ENCODE data around the gene NAALADL2.
A peak's percentile ranks its signal among the peaks of the same experiment; 100 is the strongest.

NAALADL2 gene

DNA sequence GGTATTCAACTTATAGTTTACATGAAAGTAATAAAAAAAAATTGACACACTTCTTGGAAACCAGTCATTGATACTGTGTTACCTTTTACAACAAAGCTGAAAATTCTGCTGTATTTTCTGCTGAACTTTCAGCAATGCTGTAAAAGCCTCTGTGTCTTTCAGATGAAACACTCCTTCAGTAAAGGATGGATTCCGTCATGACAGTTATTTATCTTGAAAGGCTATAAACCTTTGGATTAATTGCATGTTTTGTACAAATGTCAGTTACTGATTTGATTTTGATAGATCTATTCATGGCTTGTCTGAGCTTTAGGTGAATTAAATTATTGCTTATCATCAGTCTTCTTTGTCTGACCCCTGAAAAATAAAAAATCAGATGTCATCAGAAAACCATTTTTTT, 355.1 kb downstream of the NAALADL2 start:
- DNase-seq = no peak

DNA sequence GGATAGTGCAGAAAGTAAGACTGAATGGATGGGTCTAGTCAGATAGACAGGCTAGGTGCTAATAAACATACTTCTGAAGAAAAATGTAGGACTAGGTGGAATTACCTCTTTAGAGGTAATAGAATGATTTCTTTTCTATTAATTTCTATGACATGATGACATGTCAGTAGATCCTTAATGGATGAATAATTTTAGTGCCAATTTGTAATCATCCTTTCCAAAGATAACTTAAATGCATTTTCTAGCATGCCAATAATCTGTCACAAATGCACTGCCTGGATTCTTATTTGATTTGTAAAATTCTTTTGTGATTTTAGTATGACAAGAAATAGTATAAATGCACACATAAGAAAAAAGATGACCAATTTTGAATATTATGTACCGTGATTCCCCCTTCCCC, 356.7 kb downstream of the NAALADL2 start:
- DNase-seq = no peak

DNA sequence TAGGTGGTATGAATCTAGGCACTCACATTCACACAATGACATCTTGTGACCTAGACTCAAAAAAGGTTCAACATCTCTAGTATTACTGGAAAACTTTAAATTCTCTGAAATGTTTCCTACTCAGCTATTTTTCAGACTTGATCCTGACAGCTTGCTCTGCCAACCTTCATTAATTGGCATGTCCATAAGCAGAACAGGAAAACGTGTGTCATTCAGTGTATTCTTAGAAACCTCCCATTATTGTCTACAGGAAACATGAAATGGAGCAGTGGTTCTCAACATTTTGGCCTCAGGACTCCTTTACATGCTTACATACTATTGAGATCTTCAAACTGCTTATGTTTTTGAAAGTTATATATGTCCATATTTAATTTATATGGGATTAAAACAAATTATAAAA, 363.2 kb downstream of the NAALADL2 start:
- peak; percentile 22 to 47 for DNase-seq

DNA sequence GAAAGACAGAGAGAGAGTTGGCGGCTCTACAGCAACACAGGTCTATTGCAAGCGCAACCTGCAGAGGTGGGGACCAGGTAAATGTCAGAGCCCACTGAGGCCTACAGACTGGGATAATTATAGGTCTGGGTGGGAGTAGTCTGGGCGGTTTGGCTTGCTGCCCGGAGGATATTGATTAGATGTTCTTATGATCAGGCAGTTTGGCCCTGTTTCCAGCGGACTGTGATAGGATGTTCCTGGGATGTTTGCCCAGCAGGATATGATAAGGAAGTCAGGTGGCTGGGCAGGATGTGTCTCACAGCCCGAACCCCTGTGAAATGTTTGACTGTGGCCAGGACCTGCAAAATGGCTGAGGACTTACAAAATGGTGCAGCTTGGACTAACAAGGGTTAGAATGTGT, 364.9 kb downstream of the NAALADL2 start:
- peak in 1 of 2 experiments; percentile 65 for DNase-seq

DNA sequence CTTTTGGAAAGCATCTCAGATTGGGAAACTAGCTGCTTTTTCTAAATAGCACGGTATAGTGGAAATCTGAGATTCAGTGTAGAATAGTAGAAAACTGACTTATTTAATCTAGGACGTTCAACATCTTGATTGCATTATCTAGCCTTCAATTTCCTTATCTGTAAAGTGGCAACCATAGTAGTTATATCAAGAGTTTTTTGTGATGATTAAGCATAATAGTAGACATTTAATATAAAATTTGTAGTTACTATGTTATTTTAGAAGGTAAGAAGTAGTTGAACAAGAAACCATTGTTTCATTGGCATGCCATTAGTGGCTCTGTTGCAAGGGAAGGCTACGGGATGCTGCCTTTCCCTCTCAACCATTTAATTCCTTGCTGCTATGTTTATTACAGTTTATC, 367.3 kb downstream of the NAALADL2 start:
- DNase-seq = no peak

DNA sequence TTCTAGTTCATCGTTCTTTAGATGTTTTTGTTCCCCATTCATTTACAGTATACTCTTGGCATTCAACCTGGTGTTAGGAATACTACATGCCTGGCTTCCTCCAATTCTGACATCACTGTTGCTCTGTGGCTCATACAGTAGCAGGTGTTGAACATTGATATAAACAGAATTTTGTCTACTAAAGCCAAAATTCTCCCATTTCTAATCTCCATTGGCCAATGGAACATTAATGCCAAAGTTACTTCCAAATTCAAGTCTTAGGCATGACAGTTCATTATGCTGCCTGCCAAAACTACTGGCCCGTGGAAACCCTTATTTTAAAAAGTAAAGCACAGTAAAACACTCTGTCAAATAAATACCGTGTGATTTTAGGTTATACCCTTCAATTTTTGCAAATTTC, 368.0 kb downstream of the NAALADL2 start:
- peak; percentile 90 to 94 for DNase-seq

DNA sequence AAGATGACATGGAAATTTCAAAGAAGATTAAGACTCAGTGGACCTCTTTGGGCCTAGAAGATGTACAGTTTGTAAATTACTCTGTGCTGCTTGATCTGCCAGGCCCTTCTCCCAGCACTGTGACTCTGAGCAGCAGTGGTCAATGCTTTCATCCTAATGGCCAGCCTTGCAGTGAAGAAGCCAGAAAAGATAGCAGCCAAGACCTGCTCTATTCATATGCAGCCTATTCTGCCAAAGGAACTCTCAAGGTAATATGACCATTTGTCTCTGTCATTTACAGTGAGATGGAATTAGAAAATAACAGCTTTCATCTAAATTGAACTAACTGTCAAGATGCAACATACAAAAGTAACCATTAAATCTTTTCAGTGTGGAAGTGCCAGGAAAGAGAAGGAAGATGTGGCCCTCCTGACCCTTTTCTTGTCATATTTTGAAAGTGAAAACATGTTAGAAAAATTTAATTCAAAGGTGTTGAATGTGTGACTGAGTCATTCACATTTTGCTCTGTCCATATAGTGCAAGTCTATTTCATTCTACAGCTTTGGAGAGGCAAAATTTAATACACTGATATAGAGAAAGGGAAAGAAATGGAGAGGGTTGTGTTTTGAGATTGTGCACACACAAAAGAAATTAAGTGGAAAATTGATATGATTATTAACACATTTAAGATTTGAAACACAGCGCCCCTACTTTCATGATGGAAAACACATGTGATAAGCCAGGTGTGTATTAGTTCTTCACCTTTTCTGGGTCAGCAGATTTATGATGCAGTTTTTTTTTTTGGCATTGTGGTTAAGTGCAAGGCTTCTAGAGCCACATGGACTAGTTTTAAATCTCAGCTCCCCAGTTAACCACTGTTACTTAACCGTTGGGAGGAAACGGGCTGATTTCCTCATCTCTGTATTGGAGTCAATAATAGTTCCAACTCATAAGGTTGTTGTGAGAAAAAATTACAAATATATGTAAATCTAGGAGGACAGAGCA, 375.1 kb downstream of the NAALADL2 start:
- peak in 1 of 2 experiments; percentile 39 for DNase-seq

DNA sequence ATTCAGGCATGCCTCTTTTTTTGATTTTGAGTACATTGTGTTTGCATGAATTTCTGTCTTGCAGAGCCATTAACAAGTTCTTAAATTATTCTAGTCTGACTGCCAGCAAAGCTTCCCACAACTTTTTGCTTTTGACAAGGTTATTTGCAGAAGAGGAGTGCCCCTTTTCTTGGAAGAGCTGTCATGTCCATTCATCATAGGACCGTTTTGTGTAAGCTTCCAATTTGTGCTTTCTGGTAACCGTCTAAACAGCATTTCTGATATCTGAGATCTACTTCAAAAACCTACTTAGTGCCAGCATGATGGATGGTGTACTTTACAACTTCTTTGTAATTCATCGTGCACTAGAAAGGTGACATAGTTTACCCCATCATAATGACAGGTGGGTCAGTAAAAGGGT, 379.7 kb downstream of the NAALADL2 start:
- no peak for DNase-seq

DNA sequence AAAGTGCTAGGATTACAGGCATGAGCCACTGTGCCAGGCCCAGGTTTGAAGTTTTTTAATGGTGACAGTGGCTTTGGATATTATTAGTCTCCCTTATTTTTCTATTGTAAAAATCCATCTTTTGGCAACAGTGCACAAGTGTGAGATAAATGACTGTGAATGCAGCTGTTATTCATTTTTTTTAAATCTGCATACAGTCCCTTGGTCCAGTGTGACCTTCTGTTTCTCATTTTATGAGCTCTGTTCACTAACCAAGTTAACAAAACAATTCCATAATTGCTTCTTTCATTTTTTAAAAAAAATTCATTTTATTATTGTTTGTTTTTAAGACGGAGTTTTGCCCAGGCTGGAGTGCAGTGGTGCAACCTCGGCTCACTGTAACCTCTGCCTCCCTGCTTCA, 381.8 kb downstream of the NAALADL2 start:
- DNase-seq = no peak

DNA sequence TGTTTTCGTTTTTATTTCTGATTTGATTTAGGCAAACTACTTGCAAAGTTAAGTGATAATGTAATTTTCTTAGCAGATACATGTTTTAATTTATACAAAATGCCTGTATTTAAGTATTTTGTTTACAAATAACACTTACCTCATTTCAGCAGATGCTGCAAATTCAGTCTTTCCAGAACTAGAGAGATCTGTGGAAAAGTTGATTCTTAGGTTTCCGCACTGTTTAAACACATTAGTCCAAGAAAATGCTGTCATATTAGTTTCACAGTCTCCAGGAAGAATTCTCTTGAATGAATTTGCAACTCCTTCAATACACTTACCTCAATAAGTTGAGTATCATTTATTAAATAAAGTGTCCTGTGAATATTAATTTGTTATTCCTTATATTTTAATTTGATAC, 383.1 kb downstream of the NAALADL2 start:
- DNase-seq = no peak

DNA sequence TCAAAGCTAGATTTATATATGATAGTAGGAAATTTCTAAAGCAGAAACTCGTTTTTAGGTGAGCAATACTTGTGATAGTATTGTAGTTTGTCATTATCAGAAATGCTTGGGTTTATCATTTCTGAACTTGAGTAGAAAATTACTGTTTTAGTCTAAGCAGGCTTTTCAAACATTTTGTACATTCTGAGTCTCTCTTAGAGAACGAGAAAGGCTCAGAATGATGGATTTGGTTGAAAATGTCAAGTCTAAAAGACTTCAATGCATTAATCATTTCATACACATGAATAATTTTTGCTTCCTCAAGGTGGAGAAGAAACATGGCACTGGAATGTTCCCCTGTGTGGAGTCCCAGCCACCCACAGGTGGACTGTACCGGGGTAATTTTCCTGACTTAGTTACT, 387.1 kb downstream of the NAALADL2 start:
- no peak for DNase-seq

DNA sequence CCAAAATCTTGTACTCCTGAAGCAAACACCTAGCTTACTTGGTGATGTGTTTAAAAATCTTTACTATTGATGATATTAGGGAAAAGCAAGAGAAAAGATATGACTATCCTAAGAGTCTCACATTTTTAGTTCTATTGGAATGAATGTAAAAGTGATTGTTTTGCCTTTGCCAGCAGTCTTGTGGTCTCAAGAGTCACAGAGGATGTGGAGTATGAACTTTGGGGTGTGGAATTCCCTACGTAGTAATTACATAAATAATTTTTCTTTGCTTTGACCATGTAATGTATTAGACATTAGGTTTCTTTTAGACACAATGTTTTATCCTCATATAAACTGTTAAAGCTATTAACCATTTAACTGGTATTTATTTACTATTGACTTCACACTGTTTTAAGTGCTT, 387.6 kb downstream of the NAALADL2 start:
- DNase-seq = no peak

DNA sequence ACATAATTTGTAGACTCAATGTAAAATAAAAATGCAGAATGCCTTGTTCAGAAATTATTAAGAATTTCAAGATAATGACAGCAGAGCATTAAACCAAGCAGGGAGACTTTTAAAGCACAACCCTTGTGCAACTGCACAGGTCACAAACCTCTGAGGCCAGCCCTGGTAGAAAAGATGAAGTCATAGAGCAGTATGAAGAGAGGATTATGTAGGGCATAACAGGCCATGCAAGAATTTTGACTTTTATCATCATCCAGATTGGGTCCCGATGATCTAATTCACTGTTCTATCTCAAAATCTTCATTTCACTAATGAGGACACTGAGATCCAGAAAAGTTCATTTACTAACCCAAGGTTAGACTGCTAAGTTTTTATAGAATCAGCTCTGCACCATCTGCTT, 388.5 kb downstream of the NAALADL2 start:
- no peak for DNase-seq

DNA sequence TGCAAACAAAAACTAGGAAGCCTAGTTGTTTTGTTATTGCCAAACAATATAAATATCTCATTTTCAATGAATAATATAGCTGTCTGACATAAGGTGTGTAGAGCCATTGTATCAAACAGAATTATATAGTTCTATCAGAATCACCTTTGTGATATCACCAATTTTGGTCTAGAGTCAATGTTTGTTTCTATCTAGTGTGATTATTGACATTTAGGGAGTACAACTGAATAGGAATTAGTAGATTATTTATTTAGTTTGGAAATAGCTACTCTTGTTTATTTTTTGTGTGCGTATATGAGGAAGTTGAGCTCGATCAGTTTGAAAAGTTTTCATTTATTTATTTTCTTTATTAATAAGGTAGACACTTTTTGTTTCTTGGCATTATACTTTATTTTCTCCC, 389.7 kb downstream of the NAALADL2 start:
- DNase-seq = no peak

DNA sequence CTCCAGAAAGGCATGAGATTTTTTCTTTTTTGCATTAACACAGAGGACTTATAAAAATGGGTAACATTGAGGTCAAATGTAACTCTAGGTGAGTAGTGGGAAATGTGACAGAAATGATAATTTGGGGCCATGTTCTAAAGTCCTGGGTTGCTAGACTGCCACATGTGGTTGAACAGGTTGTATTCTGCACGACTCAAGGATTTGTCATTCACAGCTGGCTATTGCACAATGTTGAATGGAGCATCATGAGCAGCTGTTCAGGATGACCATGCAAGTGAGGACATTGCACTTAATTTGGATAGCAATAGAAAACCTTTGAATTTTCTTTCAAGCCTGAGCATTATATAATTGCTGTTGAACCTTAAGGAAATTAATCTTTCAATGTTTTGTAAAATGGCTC, 396.6 kb downstream of the NAALADL2 start:
- DNase-seq = no peak

DNA sequence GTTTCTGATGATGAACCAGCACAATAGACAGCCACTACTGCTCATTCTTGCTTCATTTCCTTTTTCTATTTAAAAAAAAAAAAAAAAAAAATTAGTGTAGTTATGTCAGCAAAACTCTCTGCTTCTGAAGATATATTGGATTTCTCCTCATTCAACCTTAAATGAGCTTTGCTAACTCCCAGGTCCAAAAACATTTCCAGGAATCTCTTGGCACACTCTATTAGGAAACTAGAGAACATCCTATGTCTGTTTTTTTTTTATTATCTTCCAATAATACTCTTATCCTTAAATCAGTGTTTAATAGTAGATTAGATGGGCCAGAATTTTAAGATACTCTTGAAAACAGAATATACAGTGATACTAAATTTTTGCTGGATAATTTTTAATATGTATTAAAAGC, 398.0 kb downstream of the NAALADL2 start:
- no peak for DNase-seq

DNA sequence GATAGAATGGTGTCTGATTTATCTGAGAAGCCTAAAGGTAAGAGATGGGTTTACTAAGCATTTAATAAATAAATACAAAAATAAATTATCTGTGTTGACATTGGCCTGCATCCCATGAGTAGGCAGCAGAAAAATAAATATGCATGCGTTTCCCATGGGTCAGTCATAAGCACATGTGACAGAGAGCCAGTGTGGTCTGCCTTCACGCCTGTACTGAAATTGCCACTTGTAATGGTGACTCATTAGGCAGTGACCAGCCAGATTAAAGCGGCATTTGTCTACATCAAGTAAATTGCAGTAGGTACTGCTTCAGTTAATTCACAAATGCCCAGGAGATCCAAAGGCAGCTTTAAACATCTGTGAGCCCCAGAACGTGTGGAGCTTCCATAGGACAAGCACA, 399.6 kb downstream of the NAALADL2 start:
- DNase-seq = no peak

DNA sequence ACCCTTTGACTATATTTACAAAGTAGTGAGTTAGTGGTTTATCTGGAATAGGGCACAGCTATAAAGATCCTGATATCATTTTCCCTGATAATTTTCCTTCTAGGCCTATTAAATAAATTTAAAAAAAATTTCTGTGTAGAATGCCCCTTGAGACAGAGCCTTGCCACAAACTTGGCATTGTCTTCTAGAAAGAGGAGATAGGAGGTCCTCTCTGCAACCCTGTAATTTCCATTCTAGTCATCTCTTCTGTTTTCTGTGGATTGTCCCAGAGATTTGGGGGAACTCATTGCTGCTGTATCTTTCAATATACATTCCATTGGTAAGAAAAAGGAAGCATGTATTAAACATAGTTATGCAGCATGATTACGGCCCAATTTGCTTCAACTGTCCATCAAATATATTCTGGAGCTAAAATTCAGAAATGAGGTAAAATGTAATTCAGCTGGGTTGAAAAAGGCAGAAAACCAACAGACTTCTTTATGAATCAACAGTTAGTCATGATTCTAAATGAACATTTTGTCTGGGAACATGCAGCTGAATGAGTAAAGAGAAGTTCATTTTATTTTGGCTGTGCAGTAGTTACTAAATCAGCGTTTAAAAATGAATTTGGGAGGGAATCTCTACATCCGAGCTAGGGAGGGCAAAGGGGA, 401.1 kb downstream of the NAALADL2 start:
- DNase-seq = no peak

DNA sequence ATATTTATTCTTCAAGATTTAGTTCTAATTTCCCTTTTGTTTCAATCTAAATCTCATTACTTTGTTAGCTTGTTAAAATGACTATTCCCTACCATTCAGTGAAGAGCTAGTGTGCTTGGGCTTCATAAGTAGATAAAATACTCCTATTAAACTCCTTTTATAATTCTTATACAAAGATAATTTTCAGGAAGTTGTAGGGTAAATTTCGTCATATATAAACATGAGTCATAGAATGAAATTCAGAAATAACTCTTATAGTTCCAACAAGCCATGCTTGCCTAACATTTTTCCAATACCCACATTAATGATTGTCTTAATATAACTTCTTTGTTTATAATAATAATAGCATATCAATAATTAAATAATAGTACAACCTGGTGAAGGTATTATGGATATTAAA, 407.3 kb downstream of the NAALADL2 start:
- DNase-seq = no peak

DNA sequence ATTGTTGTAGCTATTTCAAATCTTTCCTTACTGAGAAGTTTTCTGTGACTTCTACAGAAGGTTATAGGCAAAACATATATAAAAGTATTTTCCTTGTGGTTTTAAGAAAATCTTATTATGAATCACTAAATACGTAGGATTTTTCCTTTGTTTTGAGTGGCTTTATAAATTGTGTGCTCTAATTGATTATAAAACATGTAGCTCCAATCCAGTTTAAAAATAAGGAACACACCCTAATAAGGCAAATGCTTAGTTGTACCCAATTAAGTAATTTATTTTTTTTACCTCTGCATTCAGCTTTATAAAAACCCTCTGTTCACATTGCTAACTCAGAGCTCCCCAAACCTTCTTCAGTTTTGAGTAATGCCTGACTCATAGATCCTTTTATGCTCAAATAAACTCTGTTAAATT, 408.0 kb downstream of the NAALADL2 start:
- no peak for DNase-seq

DNA sequence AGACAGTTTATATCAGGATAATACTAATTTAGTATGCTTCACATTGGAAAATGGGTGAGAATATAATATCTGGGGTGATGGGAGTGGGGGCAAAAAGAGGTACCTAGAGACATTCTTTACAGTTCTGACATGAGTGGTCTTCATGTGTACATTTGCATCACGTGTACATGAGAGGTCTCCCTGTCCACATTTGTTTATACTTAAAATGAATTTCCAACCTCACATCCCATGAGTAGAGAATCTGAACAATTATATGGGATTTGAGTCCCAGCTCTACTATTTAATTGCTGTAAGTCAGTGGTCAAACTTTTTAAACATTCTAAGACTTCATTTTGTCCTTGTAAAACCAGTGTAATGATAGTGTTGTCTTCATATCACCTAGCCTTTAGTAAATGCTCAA, 408.4 kb downstream of the NAALADL2 start:
- no peak for DNase-seq

DNA sequence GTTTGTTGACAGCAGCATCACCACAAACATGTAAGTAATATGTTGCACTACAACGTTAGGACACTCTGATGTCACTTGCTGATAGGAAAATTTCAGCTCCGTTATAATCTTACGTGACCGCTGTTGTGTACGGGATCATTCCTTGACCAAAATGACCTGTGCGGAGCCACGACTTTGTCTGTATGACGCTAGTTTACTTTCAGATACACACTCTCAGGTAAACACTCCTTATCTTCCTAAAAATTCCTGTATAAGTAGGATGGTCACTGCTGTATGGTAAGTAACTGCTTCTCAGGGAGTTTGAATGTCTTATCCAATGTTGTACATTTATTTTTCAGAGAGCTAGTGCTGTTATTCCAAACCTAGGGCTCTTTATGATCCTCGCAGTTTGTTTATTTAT, 410.3 kb downstream of the NAALADL2 start:
- DNase-seq = no peak

DNA sequence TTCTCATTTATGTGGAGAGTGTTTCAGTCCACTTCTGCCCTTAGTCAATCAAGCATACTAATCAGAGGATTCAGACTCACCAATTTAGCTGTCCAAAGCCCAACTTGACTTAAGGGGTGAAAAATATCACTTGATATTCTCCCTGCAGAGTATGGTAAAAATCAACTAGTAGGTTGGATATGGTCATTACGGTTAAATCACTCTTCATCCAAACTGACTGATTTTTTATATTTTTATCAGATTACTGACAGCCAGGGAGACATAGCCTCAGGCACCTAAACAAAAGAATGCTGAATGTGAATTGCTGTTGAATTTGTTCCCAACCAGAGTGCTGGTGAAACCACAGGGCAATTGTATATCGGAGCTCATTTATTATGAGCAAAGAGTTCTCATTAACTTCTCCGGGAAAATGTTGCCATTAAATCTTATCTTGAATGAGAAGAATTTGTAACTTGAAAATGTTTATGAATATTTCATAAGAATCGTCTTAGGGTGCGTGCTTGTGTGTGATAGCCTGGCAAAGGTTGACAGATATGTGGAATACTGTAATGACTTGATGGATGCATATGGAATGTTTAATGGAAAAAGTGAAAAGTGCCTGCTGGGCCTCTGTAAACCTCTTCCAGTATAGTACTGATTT, 411.2 kb downstream of the NAALADL2 start:
- peak; percentile 67 for DNase-seq

DNA sequence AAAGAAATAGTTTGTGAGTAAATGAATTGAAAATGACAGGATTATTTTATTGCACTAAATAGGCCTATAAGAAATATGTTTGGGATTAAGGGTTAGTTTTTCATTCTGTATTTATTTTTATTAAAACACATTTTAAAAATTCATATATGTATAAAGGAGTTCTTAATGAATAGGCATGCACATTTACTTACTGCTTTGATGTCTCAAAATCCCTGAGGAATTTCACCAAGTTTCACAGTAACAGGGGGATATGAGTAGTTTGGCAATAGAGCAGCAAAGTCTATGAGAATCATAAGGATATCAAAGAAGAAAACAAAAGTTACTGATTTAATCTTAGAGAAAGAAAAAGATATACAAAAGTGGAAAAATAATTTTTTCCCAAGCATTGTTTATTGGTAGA, 411.7 kb downstream of the NAALADL2 start:
- DNase-seq = no peak
